Measurements from ENCODE around the gene LPIN1. TPM values are rescaled to one million over a fixed set of nuclear protein-coding genes. Genes with fewer than 3 reads are reported as not detected.
A peak's percentile ranks its signal among the peaks of the same experiment; 100 is the strongest.
"Not testable (repeated sequence)": the region's sequence is repeated elsewhere in the genome, so short reads cannot be mapped to it uniquely, and the experiment has no call there.

LPIN1 gene
- total RNA-seq, 1 donor from 2014 or later: 23.4 TPM

GRCh38 chr2:11847935-11848334, 101.5 kb downstream of the LPIN1 start:
- not testable (repeated sequence) for H3K4me3 Mint-ChIP-seq (ENCODE audit: unreplicated experiment); H3K36me3 Mint-ChIP-seq (ENCODE audit: low read depth, unreplicated experiment); H3K4me3 ChIP-seq (ENCODE audit: insufficient read depth, low read depth, low read length); DNase-seq (ENCODE audit: low read depth); H3K79me2 ChIP-seq (ENCODE audit: insufficient read depth, low read length); H3K27me3 ChIP-seq (ENCODE audit: insufficient read depth, low read length); H3K27ac Mint-ChIP-seq (ENCODE audit: unreplicated experiment); H3K9ac ChIP-seq (ENCODE audit: low read length); H3K9me3 ChIP-seq (ENCODE audit: insufficient read depth, low read depth, low read length); H3K4me1 Mint-ChIP-seq (ENCODE audit: low read depth, unreplicated experiment); H3K4me1 ChIP-seq (ENCODE audit: insufficient read depth, low read length); FAIRE-seq; H3K36me3 ChIP-seq (ENCODE audit: insufficient read depth, low read length); H2AFZ ChIP-seq (ENCODE audit: low read depth, low read length); H4K20me1 ChIP-seq (ENCODE audit: insufficient read depth, low read length); H3K4me2 ChIP-seq (ENCODE audit: low read length); H3K27ac ChIP-seq (ENCODE audit: low read depth, low read length)
- H3K9me3 Mint-ChIP-seq (ENCODE audit: unreplicated experiment): peaks cover 21% of the 10 kb centered on the region
- peaks cover 23% of the 10 kb centered on the region for H3K27me3 Mint-ChIP-seq (ENCODE audit: low read depth, unreplicated experiment)

- Histone ChIP-seq H3K27me3 (ENCODE audit: insufficient read depth, low read length) (peaks cover 4% of the 10 kb centered on the region), H3K27ac (ENCODE audit: low read depth, low read length) (no peak overlapping the region), H4K20me1 (ENCODE audit: insufficient read depth, low read length) (no peaks in the 10 kb centered on the region), H3K9me3 (ENCODE audit: insufficient read depth, low read depth, low read length) (peaks cover 6% of the 10 kb centered on the region), H3K4me2 (ENCODE audit: low read length) (peak overlapping the region; percentile 86), H3K9ac (ENCODE audit: low read length) (peak overlapping the region; percentile 64), H3K4me3 (ENCODE audit: insufficient read depth, low read depth, low read length) (peak overlapping the region; percentile 52), H3K79me2 (ENCODE audit: insufficient read depth, low read length) (no peaks in the 10 kb centered on the region), H3K4me1 (ENCODE audit: insufficient read depth, low read length) (peaks cover 5% of the 10 kb centered on the region), H3K36me3 (ENCODE audit: insufficient read depth, low read length) (no peaks in the 10 kb centered on the region), H2AFZ (ENCODE audit: low read depth, low read length) (peak overlapping the region; percentile 71)
- Mint-ChIP-seq H3K27me3 (ENCODE audit: low read depth, unreplicated experiment) (peaks cover 34% of the 10 kb centered on the region), H3K4me1 (ENCODE audit: low read depth, unreplicated experiment) (no peaks in the 10 kb centered on the region), H3K9me3 (ENCODE audit: unreplicated experiment) (peaks cover 21% of the 10 kb centered on the region), H3K36me3 (ENCODE audit: low read depth, unreplicated experiment) (peaks cover 5% of the 10 kb centered on the region), H3K4me3 (ENCODE audit: unreplicated experiment) (no peak overlapping the region), H3K27ac (ENCODE audit: unreplicated experiment) (no peak overlapping the region)
- FAIRE-seq: no peak
- no peak for DNase-seq (ENCODE audit: low read depth)
- TF ChIP-seq EZH2 (IDR thresholded peaks at IDR 0.05; ENCODE audit: insufficient read depth, low read length): no peak
- no peak for TF ChIP-seq CTCF (IDR thresholded peaks at IDR 0.05; ENCODE audit: insufficient read depth, low read depth, low read length)
These were observed 103.7 kb downstream of the LPIN1 start for GRCh38 chr2:11850082-11850481.

- H3K27ac ChIP-seq (ENCODE audit: low read depth, low read length): no peak overlapping the region
- H3K4me1 ChIP-seq (ENCODE audit: insufficient read depth, low read length): peaks cover 5% of the 10 kb centered on the region
- H2AFZ ChIP-seq (ENCODE audit: low read depth, low read length): no peak overlapping the region
- no peak overlapping the region for H3K4me2 ChIP-seq (ENCODE audit: low read length)
- no peaks in the 10 kb centered on the region for H3K79me2 ChIP-seq (ENCODE audit: insufficient read depth, low read length)
- peaks cover 4% of the 10 kb centered on the region for H3K9me3 ChIP-seq (ENCODE audit: insufficient read depth, low read depth, low read length)
- H3K9ac ChIP-seq (ENCODE audit: low read length): no peak overlapping the region
- DNase-seq (ENCODE audit: low read depth) (no peak), FAIRE-seq (no peak)
- peaks cover 3% of the 10 kb centered on the region for H3K36me3 Mint-ChIP-seq (ENCODE audit: low read depth, unreplicated experiment)
- no peaks in the 10 kb centered on the region for H3K4me1 Mint-ChIP-seq (ENCODE audit: low read depth, unreplicated experiment)
- peaks cover 23% of the 10 kb centered on the region for H3K9me3 Mint-ChIP-seq (ENCODE audit: unreplicated experiment)
- TF ChIP-seq EZH2 (IDR thresholded peaks at IDR 0.05; ENCODE audit: insufficient read depth, low read length) (no peak), CTCF (IDR thresholded peaks at IDR 0.05; ENCODE audit: insufficient read depth, low read depth, low read length) (no peak)
- no peak overlapping the region for H3K4me3 Mint-ChIP-seq (ENCODE audit: unreplicated experiment)
- peaks cover 7% of the 10 kb centered on the region for H3K27me3 ChIP-seq (ENCODE audit: insufficient read depth, low read length)
- H3K4me3 ChIP-seq (ENCODE audit: insufficient read depth, low read depth, low read length): no peak overlapping the region
- H3K27me3 Mint-ChIP-seq (ENCODE audit: low read depth, unreplicated experiment): peaks cover 48% of the 10 kb centered on the region
- H3K27ac Mint-ChIP-seq (ENCODE audit: unreplicated experiment): no peak overlapping the region
- H4K20me1 ChIP-seq (ENCODE audit: insufficient read depth, low read length): no peaks in the 10 kb centered on the region
- H3K36me3 ChIP-seq (ENCODE audit: insufficient read depth, low read length): no peaks in the 10 kb centered on the region
These were observed 106.2 kb downstream of the LPIN1 start for GRCh38 chr2:11852526-11853196.
